ENCODE data around the gene PCDH1. TPM values are rescaled to one million over a fixed set of nuclear protein-coding genes. Genes with fewer than 3 reads are reported as not detected.
"Not testable (repeated sequence)": the region's sequence is repeated elsewhere in the genome, so short reads cannot be mapped to it uniquely, and the experiment has no call there.

PCDH1 gene
- total RNA-seq, 1 donor from 2014 or later: 9.9 TPM

DNA sequence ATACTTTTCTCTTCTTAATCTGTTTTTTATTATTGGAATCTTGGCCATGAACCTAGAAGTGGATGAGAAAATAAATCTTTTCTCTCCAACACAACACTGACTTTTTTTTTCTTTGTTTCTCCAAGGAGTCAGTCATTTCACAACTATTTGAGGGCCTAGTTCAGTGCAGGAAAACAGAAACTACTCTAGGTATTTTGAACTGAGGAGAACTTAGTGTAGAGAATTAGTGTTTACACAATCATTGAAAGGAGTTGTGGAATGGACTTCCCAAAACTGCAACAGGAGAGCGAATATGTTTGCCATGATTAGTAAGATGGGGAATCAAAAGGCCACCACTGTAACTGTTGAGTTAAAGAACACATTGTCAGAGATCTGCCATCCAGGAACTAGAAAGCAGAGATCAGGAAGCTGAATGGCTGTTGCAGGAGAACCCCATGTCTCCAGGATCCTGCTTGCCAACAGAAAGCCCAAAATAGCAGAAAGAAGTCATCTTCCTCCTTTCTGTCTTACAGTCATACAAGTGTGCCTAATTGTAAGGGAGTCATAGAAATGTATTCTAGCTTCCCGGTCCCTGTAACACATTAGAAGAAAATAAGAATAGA, 20.3 kb upstream of the PCDH1 start:
- DNase-seq (ENCODE audit: low spot score): no peak

DNA sequence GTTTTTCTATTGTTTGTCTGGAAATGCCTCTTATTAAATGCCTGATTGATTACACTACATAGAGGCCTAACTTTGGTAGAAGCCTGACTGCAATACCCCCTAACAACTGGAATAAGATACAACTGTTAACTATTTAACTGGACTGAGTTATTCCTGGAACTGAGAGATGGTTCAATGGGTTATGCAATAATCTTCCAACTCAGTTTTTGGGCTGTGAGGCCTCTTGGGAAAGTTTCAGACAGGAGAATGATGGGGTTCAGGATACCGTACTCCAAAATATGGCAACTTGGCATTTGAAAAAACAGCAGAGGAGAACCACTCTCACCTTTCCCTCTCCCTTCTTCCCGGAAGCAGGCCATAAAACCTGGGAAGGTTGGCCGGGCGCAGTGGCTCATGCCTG, 19.2 kb upstream of the PCDH1 start:
- no peak for DNase-seq (ENCODE audit: low spot score)

DNA sequence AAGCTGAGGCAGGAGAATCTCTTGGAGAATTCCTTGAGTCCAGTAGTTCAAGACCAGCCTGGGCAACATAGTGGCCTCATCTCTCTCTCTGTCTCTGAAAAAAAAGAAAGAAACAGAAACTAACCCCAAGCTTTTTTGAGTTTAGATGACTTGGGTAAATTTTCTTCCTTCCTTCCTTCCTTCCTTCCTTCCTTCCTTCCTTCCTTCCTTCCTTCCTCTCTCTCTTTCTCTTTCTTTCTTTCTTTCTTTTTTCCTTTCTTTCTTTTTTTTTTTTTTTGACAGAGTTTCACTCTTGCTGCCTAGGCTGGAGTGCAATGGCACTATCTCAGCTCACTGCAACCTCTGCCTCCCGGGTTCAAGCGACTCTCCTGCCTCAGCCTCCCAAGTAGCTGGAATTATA, 12.2 kb upstream of the PCDH1 start:
- not testable (repeated sequence) for DNase-seq (ENCODE audit: low spot score)

DNA sequence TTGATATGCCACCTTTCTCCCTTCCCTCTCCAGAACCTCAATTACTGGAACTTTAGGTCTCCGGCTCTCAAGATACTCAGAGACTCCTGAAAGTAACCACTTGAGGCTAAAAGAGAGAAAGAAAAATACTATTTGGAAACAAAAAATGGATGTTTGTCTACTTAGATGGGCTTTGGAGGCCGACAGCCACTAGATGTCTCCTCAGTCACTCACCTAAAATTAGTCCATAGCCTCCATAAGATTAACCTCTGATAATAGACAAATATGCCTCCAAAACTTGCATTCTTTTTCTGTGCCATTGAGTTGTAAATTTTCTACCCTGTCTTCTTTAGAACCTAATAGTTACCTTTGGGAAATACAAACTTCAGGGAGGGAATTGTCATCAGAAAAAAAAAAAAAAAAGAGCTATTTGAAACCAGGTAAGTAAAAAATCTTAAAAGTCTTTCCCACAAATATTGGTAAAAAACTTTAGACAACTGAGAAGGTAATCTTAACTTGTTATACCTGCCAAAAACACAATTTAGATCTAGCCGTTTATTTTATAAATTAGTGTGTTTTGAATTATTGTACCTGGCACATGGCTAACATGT, 11.2 kb upstream of the PCDH1 start:
- no peak for DNase-seq (ENCODE audit: low spot score)

DNA sequence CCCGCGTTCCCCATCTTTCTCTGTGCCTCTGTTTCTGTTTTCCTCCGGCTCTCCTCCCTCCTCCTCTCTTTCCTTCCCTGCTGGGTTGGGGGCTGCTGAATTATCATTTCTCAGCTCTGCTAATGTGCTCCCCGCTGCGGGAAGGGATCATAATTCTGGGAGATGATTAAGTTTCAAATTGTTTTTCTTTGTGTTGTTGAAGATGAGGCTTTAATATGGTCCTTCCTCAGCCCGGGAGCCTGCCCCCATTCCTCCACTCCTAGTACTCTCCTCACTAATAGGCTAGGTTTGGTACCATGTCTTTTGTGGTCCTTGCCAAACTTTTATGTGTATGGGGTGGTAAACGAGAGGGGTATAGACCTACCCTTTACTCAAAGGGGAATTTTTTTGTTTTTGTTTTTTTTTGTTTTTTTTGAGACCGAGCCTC, 5.7 kb upstream of the PCDH1 start:
- DNase-seq (ENCODE audit: low spot score): no peak

DNA sequence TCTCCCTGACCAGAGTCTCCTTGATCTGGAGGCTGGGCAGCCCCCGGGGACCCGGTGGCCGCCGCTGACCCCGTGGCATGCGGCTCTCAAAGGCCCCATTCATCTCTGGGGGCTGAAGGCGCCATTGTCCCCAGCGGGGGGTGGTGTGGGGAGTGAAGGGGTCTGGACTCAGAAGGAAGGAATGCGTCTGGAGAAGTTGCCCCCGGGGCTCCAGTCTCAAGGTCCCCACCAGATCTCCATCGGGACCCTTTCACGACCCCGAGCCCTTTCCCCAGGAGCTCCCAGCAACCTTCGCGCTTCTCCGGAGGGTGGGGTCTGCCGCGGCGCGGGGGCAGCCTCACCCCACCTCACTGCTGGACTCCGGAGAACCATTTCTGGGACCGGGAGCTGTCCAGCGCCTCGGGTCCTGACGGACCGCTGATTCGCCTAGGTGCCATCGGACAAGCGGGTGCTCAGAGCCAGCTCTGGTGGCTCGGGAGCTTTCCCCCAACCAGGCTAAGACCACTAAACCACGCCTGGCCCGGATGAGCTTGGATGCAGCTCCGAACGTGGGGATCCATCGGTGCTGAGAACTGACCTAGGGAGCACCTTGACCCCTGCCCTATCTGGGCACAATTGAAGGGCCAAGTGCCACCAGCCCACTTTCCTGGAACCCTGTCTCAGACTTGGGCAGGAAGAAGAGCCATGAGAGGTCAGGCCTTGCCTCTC, 5.1 kb upstream of the PCDH1 start:
- peak; percentile 47 for DNase-seq (ENCODE audit: low spot score)

DNA sequence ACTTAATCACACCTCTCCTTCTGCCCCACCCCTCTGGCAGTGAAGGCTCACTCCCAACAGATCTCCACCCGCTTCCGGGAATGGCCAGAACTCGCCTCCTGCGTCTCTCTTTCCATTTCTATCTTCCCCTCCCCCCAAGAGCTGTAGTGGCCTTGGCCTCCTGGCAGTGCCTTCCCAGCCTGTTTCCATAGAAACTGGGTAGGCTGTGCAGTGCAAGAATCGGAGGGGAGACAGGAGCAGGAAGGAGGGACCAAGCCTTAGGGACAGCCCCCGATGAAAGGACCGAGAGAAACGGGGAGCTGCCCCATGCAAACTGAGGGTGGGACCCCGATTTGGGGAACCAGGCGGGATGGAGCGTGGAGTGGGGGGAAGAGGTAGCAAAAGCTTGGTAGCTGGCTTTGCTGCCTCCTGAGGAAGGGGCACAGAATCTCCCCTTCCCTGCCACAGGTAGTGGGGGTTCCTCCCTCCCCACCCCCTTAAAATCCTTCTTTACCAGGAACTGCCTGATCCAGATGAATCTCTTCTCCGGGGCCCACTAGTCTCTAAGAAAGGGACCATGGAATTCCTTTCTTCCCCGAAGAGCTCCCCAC, 4.5 kb upstream of the PCDH1 start:
- no peak for DNase-seq (ENCODE audit: low spot score)

DNA sequence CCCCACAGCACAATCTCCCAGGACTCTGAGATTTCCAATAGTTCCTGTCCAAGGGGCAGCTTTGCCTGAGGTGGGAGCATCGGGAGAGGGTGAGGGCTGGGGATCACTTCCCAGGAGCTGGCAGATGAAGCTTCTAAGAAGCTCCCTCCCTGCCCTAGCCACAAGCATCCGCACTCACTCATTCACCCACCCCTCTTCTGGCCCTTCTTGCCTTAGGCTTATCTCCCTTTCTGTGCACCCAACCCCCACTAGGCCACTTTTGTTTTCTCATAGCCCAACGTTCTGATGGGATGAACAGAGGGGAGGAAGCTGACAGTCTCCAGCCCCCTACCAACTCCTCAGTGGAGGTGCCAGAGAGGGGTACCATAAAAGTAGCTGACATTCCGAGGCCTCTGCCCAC, 3.7 kb upstream of the PCDH1 start:
- DNase-seq (ENCODE audit: low spot score): no peak

DNA sequence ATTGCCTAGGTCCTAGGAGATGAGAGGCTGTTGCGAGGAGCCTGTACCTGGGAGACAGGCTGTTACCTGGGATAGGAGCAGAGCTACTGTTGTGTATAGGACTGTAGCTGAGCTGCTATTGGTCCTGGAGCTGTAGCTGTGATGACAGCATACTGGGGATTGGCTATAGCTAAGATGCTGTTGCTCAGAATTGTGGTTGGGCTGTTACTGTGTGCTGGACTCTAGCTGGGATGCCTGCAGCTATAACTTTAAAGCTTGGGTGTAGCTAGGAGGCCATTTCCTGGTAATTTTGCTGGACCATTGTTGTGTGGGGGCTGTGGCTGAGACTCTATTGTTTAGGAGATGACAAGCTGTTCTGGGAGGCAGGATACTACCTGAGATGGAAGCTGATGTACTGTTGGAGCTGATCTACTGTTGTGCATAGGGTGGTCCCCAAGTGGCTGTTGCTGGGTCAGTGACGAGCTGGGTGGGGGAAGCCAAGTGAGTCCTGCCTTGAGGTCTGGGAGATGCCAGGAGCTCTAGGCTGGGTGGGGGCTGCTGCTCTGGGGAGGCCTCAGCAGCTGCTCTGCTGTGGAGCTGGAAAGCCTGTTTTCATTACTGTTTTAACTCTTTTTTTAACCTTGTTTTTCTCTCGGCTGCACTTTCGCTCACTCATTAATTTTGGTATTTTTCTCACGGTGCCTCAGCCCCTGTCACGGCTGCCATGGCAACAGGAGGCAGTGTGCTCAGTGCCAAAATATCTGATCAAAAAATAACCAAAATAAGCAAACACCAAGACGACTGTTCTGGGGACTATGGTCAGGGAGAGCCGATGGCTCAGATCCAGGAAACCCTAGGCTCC, 3.0 kb upstream of the PCDH1 start:
- peak; percentile 51 for DNase-seq (ENCODE audit: low spot score)

DNA sequence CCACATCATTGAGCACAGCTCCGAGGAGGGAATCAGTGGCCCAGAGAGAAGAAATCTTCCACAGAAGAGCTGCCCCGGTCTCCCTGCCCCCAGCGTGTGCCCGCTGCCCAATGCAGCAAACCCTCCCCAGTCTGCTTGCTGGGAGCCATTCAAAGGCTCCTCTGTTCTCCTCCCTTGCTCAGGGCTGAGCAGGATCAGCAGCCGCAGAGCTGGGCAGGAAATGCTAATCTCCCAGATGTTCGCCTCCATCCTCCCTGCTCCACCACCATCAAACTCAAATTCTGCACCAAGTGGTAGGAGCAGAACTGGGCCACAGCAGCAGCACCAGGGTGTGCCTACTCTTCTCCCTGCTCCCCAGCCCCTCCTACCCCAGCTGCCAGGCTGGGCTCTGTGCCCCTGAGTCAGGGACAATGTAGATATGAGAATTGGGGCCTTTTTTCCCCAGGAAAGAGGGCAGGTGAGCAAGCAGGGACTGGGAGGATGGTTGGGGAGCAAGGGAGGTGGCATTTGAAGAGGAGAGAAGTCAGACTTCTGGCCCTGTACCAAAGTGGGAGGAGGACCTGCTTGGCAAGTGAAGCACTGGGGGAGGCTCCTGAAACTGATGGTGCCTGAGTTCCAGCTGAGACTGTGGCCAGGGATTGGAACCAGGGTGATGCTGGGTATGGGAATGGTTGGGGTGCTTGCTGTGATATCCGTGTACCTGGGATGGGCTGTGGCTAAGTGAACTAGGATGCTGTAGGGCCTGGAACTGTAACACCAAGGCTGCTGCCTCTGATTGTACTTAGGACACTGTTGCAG, 1.9 kb upstream of the PCDH1 start:
- no peak for DNase-seq (ENCODE audit: low spot score)

DNA sequence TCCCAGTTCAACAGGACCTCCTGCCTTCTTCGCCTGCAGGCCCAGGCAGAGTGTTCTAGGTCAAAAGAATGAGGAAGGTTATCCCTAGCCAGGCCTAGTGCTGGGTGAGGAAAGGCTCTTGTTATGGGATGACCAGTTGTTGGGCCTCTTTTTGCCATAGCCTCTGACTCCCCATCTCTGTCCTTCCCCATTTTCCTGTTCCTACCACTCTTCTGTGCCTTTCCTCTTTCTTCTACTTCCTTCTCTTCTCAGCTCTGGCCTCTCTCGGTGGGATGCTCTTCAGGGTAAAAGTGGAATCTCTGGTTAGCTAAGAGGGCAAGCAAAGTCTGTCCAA, 1.2 kb upstream of the PCDH1 start:
- DNase-seq (ENCODE audit: low spot score): no peak

DNA sequence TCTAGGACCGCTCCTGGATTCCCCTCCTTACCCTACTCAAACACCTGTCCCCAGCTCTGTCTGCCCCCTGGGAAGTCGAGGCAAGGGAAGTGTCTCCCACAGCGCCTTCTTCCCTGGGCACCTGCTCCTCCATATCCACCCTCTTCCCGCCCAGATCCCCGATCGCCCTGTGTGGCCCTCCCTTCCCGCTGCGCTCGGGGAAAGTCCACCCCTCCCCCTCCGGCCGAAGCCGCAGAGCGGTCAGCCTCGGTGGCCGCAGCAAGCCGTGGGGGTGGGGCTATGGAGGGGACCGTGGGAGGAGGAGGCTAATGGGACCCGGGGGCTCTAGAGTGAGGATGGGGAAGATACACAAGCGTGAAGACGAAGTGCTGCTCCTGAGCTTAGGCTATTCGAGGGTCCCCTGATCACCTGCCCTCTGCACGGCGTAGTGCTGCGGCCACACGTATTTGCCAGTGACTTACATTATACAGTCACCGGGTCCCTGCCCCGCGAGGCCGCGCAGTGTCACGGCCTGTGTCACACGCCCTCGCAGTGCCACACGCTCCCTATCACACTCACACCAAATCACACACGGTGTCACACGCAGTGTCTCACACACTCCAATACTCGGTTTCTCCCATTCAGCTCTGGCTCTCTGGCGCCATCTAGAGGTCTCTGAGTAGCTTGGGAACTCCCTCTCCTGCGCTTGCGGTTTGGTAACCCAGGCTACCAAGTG, 658 bp upstream of the PCDH1 start:
- peak; percentile 97 for DNase-seq (ENCODE audit: low spot score)

DNA sequence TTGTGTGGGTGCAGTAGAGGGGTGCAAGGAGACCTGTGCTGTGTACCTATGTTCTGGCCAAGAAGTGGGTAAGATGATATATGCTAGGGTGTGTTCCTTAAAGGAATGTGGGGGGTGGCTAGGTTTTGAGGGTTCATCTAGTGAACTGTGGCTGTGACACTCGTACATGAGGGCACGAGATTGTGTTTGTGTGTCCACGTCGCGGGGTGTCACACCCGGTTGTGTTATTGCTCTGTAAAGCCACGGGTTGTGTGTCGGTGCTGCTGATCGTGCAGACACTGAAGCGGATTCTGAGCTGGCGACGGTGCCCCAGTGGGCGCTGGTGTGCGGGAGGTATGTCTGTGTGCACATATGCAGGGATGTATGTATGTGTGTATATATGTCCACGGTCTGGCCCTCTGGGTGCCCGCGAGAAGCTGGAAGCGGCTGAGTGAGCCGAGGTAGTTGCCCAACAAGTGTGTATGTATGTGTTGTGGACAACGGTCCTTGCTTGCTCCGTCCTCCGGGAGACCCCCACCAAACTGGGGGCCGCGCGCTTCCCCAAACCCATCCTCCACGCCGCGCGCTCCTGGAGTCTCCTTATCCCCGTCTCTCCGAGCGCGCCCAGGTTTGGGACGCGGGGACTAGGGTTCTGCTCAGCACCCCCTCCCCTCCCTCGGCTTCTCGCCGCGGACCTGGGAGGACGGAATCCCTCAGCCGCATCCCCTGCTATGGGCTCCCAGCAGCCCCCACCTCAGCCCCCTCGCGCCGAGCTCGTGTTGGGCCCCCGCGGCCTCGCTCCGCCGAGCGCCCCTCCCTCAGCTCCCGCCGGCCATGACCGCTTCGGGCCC, 639 bp downstream of the PCDH1 start:
- DNase-seq (ENCODE audit: low spot score): no peak

DNA sequence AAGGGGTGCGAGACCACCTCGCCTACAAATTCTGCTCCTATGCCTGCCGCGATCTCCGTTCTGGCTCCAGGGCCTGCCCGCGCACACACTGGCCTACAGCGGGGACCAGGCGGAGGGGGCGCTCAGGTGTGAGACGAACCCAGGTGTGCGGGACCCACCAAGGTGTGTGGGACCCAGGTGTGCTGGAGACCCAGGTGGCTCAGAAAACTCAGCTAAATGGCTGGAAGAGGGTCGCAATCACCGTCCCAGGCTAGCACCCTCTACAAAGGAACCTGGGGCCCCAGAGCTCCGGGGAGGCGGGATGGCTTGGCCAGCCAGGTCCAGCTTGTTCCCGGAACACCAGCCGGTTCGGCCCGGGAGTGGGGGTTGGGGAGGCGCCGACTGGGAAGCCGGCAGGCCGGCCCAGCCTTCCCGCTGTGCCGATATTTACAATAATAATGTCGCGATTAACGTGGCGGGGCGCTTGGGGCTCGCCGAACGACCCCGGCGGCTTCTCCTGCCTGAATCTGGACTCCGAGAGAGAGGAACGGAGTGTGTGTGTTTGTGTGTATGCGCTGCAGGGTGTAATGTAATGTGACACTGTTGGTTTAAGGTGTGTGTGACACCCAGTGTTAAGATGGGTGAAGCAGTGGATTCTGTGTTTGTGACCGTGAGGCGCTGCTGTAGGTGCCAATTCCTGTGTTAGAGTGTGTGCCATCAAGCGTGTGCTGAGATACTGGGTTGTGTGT, 1.4 kb downstream of the PCDH1 start:
- no peak for DNase-seq (ENCODE audit: low spot score)

DNA sequence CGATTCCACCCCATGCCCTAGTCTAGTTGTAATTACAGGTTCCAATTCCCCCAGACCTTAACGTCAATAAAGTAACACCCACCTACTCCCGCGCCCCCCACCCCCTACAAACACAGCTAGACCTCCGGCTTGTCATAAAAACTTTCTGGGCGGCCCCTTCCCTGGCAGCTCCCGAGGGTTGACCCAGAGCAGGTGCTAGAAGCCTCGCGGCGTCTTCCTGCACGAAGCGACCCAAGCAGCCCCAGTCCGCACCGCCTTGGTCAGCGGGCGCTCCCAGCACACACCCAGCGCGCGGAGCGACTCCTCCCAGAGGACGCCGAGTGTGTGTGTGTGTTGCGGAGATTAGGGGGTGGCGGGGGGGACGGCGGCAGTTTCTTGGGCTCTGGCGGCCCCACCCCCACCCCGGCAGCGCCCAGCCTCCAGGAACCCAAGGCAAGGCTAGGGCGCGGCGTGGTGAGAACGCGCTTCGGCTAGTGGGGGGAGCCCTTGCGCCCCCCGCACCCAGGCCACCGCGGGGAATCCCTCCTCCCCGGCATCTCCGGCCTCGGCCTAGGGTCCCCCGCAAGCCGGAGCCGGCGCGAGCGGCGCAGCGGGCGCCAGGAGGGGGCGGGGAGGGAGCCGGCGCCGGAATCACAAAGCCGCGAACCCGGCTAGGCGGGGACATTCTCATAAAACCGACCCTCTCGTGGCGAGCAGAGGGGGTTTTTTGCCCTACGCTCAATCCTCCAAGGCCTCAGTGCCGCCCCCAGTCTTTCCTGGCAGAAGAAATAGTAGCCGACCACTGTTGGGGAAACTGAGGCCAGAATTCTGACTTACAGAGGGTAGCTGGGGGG, 2.2 kb downstream of the PCDH1 start:
- DNase-seq (ENCODE audit: low spot score): no peak

DNA sequence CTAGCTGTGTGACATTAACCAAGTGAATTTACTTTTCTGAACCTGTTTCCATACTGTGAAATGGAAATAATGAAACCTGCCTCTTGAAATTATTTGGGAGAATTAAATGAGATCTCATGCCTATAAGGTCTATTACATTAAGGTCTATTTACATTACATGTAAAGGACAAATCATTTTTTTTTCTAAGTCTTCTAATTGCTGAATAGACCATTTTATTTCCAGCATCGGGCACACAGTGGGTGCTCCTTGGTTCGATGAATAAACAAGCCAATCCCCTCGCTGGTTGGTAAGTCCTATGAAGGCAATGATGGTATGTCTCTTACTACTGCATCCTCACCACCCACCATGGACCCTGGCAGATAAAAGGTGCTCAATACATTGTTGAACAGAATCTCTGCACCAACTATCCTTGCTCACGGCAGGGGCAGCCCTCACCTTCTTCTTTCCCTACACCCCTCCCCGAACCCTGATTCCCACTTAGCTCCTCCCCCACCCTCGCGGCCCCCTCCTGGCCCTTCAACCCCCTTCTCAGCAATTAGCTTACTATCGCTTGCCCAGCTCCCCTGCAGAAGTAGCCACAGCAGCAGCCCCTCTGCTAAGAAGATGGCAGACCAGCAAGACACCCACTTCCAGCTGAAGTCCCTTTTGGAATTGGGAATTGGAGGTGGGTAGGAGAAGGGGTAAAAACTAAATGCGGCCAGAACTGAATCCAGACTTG, 3.0 kb downstream of the PCDH1 start:
- no peak for DNase-seq (ENCODE audit: low spot score)

DNA sequence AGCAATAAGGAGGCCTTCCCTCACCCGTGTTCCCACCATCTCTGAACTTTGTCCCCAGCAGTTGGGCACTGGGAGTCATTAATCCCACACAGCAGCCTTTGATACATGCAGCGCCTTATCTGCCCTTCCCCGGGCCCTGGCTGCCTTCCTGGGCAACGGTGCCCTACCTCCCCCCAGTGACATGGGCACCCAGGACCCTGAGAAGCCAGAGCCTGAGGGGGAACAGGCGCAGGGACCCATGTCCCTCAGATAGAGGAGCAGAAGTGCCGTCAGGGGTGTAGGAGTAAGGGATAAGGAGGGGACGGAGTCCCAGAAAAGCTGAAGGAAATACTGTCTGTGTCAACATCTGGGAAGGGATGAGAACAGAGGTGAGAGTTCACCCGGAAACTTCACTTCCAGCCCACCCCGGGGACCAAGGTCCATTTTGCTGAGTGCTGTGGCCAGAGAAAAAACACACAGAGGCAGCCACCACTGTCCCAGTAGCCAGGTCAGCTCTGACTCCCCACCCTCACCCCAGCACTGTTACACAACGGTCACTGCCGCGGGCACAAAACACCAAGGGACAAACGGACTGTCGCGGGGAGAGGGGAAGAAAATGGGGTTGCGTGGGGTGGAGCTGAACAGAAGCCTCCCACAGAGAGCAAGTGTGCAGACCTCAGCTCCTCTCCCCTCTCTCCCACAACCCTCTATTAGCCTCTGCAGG, 3.8 kb downstream of the PCDH1 start:
- no peak for DNase-seq (ENCODE audit: low spot score)

All from umbilical cord (tissue), 2 donors.